BJ (cell line): Measurements from ENCODE around the gene LRRC15. TPM values are rescaled to one million over a fixed set of nuclear protein-coding genes. Genes with fewer than 3 reads are reported as not detected.

ENCODE experiments used
- CTCF ChIA-PET: fragments of 350-600 bp; formaldehyde crosslinking; extraction: SDS; loops from one replicate; lab custom pipeline; 2021; ENCODE audit warnings: antibody characterized with exemption, inconsistent platforms; lab: Yijun Ruan, JAX
- POLR2A ChIA-PET: fragments of 300-600 bp; sonication (Branson Sonifier 250); formaldehyde crosslinking; extraction: SDS; loops from one replicate; lab custom pipeline; 2021; ENCODE audit warnings: antibody characterized with exemption; lab: Charles Lee
- DNase-seq: peaks from one replicate; pipeline ENCODE4 v3.0.0-alpha.2; 2011; ENCODE audit warnings: low read depth
- H3K27me3 ChIP-seq: 2 replicates; pipeline ENCODE4 v1.6.0; 2011; ENCODE audit warnings: low read length; ENCODE audit not compliant: control insufficient read depth, insufficient read depth
- H3K36me3 ChIP-seq: 2 replicates; pipeline ENCODE4 v1.5.1; 2011; ENCODE audit warnings: low read length; ENCODE audit not compliant: control insufficient read depth, insufficient read depth
- H3K4me3 ChIP-seq: 2 replicates; pipeline ENCODE4 v1.5.1; 2011; ENCODE audit warnings: low read depth, mild to moderate bottlenecking, control low read depth, low read length
- polyA plus RNA-seq: library from polyadenylated mRNA; depleted of rRNA; stranded (reverse); fragments of >200 nt; gene quantifications from 2 replicates; pipeline ENCODE4 v1.2.3, GENCODE V29; 2011
- TF ChIP-seq, protein P1 (sequence below): IDR thresholded peaks from 2 replicates; pipeline ENCODE4 v1.5.1; 2011; ENCODE audit warnings: low read depth, mild to moderate bottlenecking, control low read depth, inconsistent platforms, low read length, moderate library complexity; ENCODE audit not compliant: insufficient read depth

LRRC15 gene
- polyA plus RNA-seq, 1 experiment: 1.2 TPM

DNA sequence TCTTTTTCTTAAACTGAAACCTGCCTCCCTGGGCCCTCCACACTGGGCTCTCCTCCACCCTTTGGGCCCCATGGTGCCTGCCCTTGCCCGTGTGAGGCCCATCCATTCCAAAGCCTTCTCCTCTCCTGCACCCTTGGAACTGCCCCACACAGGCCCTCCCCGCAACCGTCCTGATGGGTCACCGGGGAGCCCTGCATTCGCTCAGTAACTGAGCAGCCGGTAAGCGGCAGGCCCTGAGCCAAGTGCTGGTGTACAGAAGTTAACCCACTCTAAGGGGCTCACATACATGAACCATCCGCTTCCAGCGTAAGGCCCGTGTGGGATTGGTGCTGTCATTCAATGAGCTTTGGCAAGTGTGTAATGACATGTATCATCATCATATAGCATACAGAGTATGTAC, 5.4 kb upstream of the LRRC15 start:
- Histone ChIP-seq H3K4me3 (no peak overlapping the region), H3K27me3 (peaks cover 1% of the 10 kb centered on the region; the same call in 1 of the 2 replicates), H3K36me3 (no peaks in the 10 kb centered on the region)
- CTCF ChIA-PET: interaction anchor here (0.7 to 1.5 kb wide), 4 partner anchors 29 to 115 kb away, joined by 3 to 5 read pairs (median 4); no protein-coding TSS in a partner anchor
- TF ChIP-seq, protein P1, sequence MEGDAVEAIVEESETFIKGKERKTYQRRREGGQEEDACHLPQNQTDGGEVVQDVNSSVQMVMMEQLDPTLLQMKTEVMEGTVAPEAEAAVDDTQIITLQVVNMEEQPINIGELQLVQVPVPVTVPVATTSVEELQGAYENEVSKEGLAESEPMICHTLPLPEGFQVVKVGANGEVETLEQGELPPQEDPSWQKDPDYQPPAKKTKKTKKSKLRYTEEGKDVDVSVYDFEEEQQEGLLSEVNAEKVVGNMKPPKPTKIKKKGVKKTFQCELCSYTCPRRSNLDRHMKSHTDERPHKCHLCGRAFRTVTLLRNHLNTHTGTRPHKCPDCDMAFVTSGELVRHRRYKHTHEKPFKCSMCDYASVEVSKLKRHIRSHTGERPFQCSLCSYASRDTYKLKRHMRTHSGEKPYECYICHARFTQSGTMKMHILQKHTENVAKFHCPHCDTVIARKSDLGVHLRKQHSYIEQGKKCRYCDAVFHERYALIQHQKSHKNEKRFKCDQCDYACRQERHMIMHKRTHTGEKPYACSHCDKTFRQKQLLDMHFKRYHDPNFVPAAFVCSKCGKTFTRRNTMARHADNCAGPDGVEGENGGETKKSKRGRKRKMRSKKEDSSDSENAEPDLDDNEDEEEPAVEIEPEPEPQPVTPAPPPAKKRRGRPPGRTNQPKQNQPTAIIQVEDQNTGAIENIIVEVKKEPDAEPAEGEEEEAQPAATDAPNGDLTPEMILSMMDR: no peak
- DNase-seq: no peak
- POLR2A ChIA-PET: no interaction called here

DNA sequence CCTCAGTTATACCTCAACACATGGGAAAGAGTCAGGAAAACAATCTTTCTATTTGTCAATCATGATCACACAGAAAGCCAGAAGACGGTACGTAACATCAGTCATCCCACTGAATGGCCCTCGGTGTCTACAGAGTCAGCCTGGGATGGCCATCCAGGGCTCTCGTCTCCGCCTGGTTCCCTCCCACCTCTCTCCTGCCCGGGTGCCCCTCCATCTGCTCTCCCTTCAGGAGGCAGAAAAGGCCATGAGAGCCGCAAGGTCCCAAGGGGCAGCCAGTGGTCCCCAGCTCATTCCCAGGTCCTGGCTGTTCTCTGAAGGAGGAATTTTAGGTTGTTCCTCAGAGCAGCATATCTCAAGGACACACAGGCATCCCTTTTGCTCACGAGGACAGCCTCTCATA, 4.4 kb upstream of the LRRC15 start:
- H3K36me3 ChIP-seq: no peaks in the 10 kb centered on the region
- DNase-seq: no peak
- POLR2A ChIA-PET: no interaction called here
- TF ChIP-seq, protein P1: no peak
- no peak overlapping the region for H3K4me3 ChIP-seq
- CTCF ChIA-PET: interaction anchor here (2.1 kb wide), 1 partner anchor 30 kb away, joined by 7 read pairs; no protein-coding TSS in a partner anchor
- H3K27me3 ChIP-seq: peaks cover 2% of the 10 kb centered on the region; the same call in 1 of the 2 replicates

DNA sequence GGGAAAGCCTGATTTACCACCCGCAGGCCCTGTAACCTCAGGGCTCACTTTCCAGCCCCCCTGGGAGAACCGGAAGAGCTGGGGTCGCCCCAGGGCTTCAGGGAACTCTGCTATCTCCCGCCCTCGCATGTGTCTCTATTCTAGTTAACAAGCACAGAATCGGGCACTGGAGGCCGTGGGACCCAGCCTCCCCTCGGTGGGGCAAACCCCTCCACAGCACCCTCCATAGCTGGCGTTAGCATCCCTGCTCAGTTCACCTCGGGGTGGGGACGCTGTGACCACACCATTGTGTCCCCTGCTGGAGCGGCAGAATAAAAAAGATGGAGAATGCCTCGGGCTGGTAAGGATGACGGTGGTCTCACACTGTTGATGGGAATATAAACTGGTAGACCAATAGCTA, 3.5 kb upstream of the LRRC15 start:
- ChIA-PET CTCF (interaction anchor here (2.1 kb wide), 1 partner anchor 30 kb away, joined by 7 read pairs; no protein-coding TSS in a partner anchor), POLR2A (no interaction called here)
- Histone ChIP-seq H3K4me3 (no peak overlapping the region), H3K36me3 (no peaks in the 10 kb centered on the region), H3K27me3 (peaks cover 2% of the 10 kb centered on the region; the same call in 1 of the 2 replicates)
- TF ChIP-seq, protein P1: no peak
- DNase-seq: no peak

DNA sequence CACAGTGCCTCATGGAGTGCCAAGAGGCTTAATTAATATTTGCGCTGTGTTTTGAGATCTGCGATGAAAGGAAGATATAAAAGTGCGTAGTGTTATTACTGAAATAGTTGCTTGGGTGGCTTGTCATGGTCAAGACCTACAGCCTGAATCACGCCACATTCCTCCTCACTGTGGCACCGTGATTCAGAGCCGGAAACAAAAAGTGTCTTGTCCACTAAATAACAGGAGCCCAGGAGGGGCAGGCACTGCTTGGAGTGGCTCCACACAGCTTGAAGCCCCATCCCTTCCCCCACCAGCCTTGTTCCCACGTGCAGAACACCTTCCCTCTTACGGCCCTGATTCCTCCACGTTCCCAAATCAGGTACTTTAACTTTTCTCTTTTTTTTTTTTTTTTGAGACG, 1.2 kb upstream of the LRRC15 start:
- ChIA-PET CTCF (interaction anchor here (3.2 kb wide), 1 partner anchor 26 kb away, joined by 16 read pairs; no protein-coding TSS in a partner anchor), POLR2A (no interaction called here)
- Histone ChIP-seq H3K4me3 (no peak overlapping the region), H3K27me3 (peaks cover 2% of the 10 kb centered on the region), H3K36me3 (no peaks in the 10 kb centered on the region)
- no peak for DNase-seq
- TF ChIP-seq, protein P1: no peak

DNA sequence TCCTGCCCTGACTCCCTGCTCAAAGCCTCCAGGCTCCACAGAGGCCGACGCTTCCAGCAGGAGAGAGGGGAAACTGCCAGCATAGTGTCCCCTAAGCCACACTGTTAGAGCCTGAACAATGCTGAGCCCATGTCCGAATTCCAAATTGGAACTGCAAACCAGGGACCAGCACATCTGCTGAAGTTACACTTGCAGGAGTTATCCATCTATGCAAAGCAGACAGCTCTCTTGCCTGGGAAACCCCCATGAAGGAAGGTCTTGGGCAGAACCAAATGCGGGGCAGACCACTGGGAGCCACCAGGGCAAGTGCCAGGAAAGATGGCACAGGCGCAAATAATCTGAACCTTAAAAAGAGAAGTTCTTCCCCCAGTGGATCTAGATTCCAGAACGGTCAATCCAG, 625 bp downstream of the LRRC15 start:
- ChIA-PET POLR2A (no interaction called here), CTCF (interaction anchor here (1.1 to 3.2 kb wide), 5 partner anchors 9 to 38 kb away, joined by 3 to 16 read pairs (median 3); no protein-coding TSS in a partner anchor)
- H3K27me3 ChIP-seq: peaks cover 2% of the 10 kb centered on the region
- no peak overlapping the region for H3K4me3 ChIP-seq
- DNase-seq: no peak
- TF ChIP-seq, protein P1: no peak
- no peaks in the 10 kb centered on the region for H3K36me3 ChIP-seq
